ENCODE measurements around the gene ISLR. TPM values are rescaled to one million over a fixed set of nuclear protein-coding genes. Genes with fewer than 3 reads are reported as not detected.

ISLR gene
- total RNA-seq, 1 experiment from 2014 or later: 0.12 TPM

- DNase-seq (ENCODE audit: low read depth, low spot score) (no peak), ATAC-seq (no peak)
- Histone ChIP-seq H3K4me3 (replicated peaks in 1 of 2; ENCODE audit: low read depth in 1 of 2, low read length in 2 of 2) (no peak overlapping the region), H3K4me2 (ENCODE audit: low read length) (no peak overlapping the region), H3K27me3 (ENCODE audit: insufficient read depth, low read length) (peaks cover 4% of the 10 kb centered on the region; the same call in 1 of the 2 replicates), H3K36me3 (ENCODE audit: control insufficient read depth in 1 of 2, insufficient read depth in 2 of 2, low read length in 2 of 2) (no peaks in the 10 kb centered on the region), H2AFZ (ENCODE audit: low read depth, low read length, poor library complexity, severe bottlenecking) (no peak overlapping the region), H3K9me3 (ENCODE audit: control insufficient read depth in 1 of 2, insufficient read depth in 1 of 2, low read depth in 1 of 2, low read length in 2 of 2) (no peaks in the 10 kb centered on the region), H3K9ac (ENCODE audit: low read length) (no peak overlapping the region), H3K79me2 (ENCODE audit: insufficient read depth, low read length) (no peaks in the 10 kb centered on the region), H3K9me2 (ENCODE audit: insufficient read depth) (no peaks in the 10 kb centered on the region), H3K4me1 (ENCODE audit: control insufficient read depth in 1 of 2, insufficient read depth in 2 of 2, low read length in 2 of 2) (peaks cover 3 to 12% of the 10 kb centered on the region in 2 experiments; a peak in 3 of 4 replicates), H3K27ac (ENCODE audit: low read depth, low read length) (no peak overlapping the region), H4K20me1 (ENCODE audit: insufficient read depth) (no peaks in the 10 kb centered on the region)
- intact Hi-C loops (cut with micrococcal nuclease): no loop called here
- ChIA-PET RAD21 (ENCODE audit: low non-redundant PET in 1 of 2, low total read pairs in 2 of 2, uncharacterized antibody in 2 of 2, unreplicated experiment in 2 of 2) (no interaction called here), CTCF (no interaction called here), POLR2A (interaction anchor here (0.6 kb wide), 1 partner anchor 1945 kb away, joined by 4 read pairs; no protein-coding TSS in a partner anchor)
- no peak for TF ChIP-seq EGR1 (IDR thresholded peaks at IDR 0.05; ENCODE audit: low read depth)
- no peak for TF ChIP-seq JUND (IDR thresholded peaks at IDR 0.05)
- TF ChIP-seq TCF7L2 (IDR thresholded peaks at IDR 0.05; ENCODE audit: borderline replicate concordance, extremely low read depth, insufficient read depth, insufficient read length): no peak
- TF ChIP-seq ZBTB33 (IDR thresholded peaks at IDR 0.05; ENCODE audit: extremely low read depth, insufficient replicate concordance, low read length): no peak
- TF ChIP-seq EZH2 (IDR thresholded peaks at IDR 0.05): no peak
- TF ChIP-seq ZFX (IDR thresholded peaks at IDR 0.05): no peak
- no peak for TF ChIP-seq POLR2AphosphoS5 (IDR thresholded peaks at IDR 0.05; ENCODE audit: low read depth, low read length)
- TF ChIP-seq ATF3 (IDR thresholded peaks at IDR 0.05): no peak
- TF ChIP-seq SRF (IDR thresholded peaks at IDR 0.05; ENCODE audit: low read depth): no peak
- no peak for TF ChIP-seq REST (IDR thresholded peaks at IDR 0.05; ENCODE audit: low read depth)
- no peak for TF ChIP-seq ELF1 (IDR thresholded peaks at IDR 0.05; ENCODE audit: borderline replicate concordance, low read depth)
- no peak for TF ChIP-seq POLR2A (IDR thresholded peaks at IDR 0.05; ENCODE audit: borderline replicate concordance, extremely low read depth, insufficient read depth, insufficient read length)
- no peak for TF ChIP-seq EZH2phosphoT487 (IDR thresholded peaks at IDR 0.05; ENCODE audit: borderline replicate concordance)
- no peak for TF ChIP-seq ZNF274 (IDR thresholded peaks at IDR 0.05; ENCODE audit: low read depth, low read length)
- TF ChIP-seq YY1 (IDR thresholded peaks at IDR 0.05; ENCODE audit: extremely low read depth, insufficient replicate concordance, low read depth, low read length): no peak
- no peak for TF ChIP-seq MAX (IDR thresholded peaks at IDR 0.05)
- TF ChIP-seq CTCF (IDR thresholded peaks at IDR 0.05 in 2 of 3, conservative IDR thresholded peaks at IDR 0.05 in 1 of 3; ENCODE audit: borderline replicate concordance in 1 of 3, insufficient read depth in 1 of 3, low read depth in 2 of 3, low read length in 2 of 3): no peak
- TF ChIP-seq SIN3A (IDR thresholded peaks at IDR 0.05; ENCODE audit: low read depth): no peak
- no TSS peak for BruUV-seq (replicated peaks)
These were observed 878 bp downstream of the ISLR start for GRCh38 chr15:74174219-74174957.

Measured in HCT116 (cell line).